ENCODE results near the gene GPNMB.

DNA sequence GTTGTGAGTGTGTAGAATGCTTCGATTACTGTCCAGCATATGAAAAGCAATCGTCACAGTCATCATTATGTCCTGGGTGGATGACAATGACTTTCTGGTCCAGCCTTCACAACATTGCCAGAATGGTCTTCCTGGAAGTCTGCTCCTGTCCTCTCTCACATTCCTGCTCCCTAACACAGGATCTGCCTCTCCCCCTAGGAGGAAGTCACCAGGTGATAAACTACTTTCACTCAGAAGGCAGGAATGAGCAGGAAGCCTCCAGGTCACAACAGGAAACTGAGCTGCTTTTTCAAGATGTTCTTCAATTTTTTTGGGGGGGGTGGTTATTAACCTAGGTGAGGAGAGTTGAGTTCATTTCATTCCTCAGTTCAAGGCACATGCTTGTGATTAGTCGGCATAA, 13.6 kb upstream of the GPNMB start:
- TF ChIP-seq, protein P1, sequence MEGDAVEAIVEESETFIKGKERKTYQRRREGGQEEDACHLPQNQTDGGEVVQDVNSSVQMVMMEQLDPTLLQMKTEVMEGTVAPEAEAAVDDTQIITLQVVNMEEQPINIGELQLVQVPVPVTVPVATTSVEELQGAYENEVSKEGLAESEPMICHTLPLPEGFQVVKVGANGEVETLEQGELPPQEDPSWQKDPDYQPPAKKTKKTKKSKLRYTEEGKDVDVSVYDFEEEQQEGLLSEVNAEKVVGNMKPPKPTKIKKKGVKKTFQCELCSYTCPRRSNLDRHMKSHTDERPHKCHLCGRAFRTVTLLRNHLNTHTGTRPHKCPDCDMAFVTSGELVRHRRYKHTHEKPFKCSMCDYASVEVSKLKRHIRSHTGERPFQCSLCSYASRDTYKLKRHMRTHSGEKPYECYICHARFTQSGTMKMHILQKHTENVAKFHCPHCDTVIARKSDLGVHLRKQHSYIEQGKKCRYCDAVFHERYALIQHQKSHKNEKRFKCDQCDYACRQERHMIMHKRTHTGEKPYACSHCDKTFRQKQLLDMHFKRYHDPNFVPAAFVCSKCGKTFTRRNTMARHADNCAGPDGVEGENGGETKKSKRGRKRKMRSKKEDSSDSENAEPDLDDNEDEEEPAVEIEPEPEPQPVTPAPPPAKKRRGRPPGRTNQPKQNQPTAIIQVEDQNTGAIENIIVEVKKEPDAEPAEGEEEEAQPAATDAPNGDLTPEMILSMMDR (IDR thresholded peaks at IDR 0.05) = no peak
- no peak for TF ChIP-seq POLR2A (IDR thresholded peaks at IDR 0.05)
- no peak for TF ChIP-seq EP300 (IDR thresholded peaks at IDR 0.05; ENCODE audit: low read depth)
- TF ChIP-seq POLR2AphosphoS5 (IDR thresholded peaks at IDR 0.05) = no peak
